ENCODE data around the gene DDAH2.

GRCh38 chr6:31715022-31715958, 13.8 kb downstream of the DDAH2 start, which contains the start of gene LY6G6D:
- TF ChIP-seq YY1 (IDR thresholded peaks at IDR 0.05; ENCODE audit: insufficient read depth, insufficient read length), result no peak
- no peak for TF ChIP-seq SUZ12 (IDR thresholded peaks at IDR 0.05; ENCODE audit: extremely low read depth, insufficient read depth, insufficient read length)
- TF ChIP-seq ZNF274 (IDR thresholded peaks at IDR 0.05; ENCODE audit: low read depth, low read length), result no peak

Measured in NT2/D1 (cell line).